Activated CD8-positive, alpha-beta memory T cell treated with anti-CD3 and anti-CD28 coated beads for 24 hours (primary cell): ENCODE data around the gene FAM47E.

Experiments used
- DNase-seq: peaks from one replicate; pipeline ENCODE4 v3.0.0-alpha.2; 2020

The FAM47E gene, protein sequence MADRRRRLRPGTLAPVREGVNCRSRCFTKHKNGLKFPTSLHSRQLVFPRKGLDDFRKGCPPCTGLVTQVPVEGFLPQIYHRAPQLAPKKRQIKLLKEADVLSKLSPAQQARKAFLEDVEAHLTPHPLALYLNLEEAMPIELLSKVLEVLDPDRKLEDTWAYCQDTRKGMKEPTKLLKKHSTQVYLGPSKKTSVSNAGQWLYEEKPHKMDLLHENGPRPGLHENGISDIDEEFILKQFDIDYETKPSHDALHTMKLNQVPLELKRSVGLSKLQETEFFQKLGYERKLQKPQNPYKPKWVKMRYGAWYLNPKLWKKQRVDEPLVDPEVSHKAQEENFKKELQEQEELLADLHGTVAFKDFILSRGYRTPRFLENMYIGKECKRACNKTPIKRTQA

DNA sequence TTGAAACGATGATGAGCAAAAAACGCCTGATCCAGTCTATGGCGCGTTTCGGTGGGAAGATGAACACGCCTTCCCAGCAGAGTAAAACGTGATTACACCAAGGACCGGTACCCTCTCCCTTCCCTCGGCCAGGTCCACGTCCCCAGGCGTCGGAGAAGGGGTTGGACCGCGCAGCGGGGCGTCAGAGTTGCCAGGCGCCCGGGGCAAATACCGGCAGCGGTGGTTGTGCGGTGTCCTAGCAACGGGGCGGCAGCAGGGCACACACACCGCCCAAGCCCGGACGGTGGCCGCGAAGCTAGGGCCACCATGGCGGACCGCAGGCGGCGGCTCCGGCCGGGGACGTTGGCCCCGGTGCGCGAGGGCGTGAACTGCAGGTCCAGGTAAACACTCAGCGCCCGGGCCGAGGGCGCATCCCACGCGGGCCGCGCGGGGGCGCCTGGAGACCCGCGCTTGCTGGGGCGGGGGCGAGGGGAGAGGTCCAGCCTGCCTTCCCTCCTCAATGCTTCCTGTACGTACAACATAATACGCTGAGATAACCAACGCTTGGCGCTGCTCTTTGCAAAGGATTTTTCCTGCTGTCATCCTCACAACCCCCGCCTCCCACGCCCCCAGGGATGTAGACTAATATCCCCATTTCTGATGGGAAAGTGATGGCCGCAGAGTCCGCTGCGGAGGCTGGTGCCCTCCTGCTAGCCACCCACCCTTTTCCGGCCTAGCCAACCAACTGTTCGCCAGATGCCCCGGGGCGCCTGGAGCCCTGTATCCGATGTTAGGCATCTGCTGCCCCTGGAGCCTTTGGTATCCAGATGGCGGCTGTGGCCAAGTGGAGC, at the start of gene FAM47E:
FAM47E (plus strand) TSS at position 281 of the 830 bp plus-strand sequence; CDS start at position 307, 26 bp downstream.
- peak; percentile 64 for DNase-seq

DNA sequence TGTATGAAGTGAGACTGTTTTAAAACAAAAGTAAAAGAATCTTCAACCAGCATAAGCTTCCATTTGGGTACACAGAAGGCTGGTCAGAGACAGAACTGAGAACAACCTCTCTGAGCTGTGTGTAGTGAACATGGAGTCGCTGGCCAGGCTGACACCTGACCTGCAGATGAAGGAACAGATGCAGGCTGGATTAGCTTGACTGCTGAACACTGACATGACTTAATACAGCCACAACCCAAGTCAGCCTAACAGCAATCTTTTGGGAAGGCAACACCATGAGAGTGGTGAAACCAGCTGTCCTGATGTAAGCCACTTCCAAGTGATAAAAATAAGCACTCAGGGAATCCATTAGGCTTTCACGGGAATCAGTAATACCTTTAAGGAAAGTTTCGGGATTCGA, 48.0 kb upstream of the FAM47E start:
- no peak for DNase-seq

DNA sequence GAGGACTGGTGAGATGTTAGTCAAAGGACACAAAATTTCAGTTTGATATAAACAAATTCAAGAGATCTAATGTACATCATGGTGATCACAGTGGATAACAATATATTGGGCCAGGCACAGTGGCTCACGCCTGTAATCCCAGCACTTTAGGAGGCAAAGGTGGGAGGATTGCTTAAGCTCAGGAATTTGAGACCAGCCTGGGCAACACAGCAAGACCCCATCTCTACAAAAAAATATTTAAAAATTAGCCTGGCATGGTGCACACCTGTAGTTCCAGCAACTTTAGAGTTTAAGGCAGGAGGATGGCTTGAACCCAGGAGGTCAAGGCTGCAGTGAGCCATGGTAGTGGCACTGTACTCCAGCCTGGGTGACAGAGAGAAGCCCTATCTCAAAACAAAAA, 46.6 kb upstream of the FAM47E start:
- no peak for DNase-seq

DNA sequence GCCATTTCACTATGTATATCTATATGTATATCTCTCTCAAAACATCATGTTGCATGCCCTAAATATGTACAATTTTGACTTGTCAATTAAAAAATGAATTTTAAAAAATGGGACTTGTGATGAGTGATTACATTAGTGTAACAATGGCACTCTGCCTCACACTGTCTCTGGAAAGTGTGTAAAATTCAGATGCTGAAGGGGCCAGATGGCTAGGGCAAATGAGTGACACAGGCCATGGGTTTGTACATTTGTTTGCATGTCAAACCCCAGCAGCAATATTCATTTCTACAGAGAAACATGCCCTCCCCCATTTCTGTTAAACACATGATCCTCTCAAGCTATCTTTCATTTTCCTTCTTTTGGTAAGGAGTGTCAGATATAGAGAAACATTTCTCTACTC, 46.0 kb upstream of the FAM47E start:
- no peak for DNase-seq

DNA sequence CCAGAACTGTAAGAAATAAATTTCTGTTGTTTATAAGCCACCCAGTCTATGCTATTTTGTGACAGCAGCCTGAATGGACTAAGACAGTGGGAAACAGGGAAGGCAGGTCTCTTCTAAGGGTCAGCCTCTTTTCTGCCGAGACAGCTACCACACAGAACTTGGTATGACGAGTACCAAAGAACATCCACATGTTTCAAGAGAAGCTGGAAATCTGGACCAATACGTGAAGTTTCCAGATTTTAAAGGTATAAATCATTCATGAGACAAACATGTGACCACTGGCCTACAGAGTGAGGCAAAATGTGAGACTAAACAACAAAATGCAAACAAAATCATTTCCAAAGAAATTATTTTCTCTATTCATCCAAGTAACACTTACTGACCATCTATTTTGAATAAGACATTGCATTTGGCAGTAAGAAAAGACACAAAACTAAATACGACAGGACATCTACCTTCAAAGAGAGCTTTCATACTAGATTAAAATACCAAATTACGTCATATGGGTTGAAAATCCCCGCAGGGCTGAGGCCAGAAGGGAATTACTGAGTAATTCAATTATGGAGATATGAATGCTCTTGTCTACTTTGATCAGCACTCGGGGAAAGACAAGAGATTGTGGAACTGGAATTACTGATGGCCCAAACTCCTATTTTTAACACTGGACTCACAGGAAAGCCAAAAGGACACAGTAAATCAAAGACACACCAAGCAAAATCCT, 45.1 kb upstream of the FAM47E start:
- DNase-seq, result no peak

DNA sequence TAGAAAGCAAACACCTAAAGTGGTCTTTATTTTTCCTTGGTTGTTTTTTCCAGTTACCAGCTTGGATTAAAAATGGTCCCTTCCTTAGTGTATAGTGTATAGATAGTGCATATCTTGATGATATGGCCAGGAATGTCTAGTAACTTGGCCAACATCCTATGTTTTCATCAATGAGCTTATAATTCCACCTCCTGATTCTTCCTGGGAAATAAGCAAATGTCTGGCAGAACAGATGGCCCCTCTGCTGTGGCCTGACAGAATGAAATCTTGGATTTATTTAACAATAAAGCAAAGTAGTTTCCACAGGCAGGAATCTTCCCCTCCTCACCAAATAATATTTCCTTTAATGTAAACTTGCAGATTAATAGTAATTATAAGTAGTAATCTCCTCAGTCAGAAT, 44.0 kb upstream of the FAM47E start:
- DNase-seq, result no peak

DNA sequence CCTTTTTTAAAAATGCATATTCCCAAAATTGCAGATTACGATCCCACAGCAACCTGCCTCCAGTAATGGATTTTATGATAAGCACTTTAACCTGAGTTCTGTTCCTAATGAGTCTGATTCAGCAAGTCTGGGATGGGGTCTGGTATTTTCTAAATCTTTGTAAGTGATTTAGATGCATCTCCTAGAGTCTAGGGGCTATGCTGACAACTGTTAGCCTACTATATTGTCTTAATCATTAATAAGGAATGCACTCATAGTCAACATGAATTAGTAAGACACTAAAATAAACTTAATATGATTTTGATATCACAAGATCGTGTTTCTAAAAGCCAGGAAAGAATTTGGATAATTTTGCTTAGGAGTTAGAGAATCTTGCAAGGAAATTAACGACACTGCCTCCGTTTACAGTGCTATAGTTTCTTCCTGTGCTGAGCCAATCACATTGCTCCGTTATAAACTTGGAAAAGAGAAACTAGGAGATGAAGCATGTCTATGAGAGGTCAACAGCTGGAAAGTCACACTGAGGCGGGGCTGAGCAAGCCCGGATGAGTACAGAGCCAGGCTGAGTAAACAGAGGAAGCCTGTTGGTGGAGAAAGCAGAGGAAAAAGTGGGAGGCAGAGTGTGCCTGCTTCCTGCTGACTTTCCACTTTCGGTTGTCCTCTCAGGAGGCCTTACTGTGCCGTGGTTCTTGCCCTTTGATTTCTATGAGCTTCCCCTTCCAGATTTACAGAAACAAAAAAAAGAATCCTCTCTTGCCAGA, 43.3 kb upstream of the FAM47E start:
- no peak for DNase-seq

DNA sequence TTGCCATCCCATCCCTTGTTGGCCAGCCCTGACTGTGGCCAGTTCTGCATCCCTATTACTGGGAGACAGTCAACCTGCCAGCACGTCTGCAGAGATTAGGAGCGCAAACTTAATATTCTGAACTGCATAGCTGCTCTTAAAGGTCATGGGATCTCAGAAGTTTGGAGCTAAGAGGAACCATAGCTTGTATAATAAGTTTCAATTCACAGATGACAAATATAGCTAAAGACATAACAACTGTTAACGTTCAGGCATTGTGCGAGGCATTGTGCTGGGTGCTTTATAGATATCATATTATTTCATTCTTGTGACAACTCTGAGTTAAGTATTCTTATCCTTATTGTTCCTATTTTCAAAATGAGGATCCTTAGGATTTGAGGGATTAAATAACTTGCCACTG, 41.6 kb upstream of the FAM47E start:
- DNase-seq, result no peak

DNA sequence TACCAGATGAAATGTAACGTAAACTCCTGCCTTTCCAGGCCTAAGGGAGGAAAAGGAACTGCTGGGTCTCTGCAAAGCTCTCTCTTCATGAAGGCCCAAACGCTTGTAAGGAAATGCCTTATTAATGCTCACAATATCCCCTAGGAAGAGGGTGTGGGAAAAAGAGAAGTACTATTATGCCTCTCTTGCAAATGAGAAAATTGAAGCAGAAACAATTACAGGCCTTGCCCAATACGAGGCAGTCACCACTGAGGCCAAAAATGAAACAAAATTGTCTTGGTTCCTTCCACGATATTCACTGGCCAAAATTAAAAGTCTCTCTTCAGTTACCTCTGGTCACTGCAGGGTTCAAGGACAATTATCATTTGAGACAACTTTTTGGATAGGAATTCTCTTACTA, 41.1 kb upstream of the FAM47E start:
- no peak for DNase-seq

DNA sequence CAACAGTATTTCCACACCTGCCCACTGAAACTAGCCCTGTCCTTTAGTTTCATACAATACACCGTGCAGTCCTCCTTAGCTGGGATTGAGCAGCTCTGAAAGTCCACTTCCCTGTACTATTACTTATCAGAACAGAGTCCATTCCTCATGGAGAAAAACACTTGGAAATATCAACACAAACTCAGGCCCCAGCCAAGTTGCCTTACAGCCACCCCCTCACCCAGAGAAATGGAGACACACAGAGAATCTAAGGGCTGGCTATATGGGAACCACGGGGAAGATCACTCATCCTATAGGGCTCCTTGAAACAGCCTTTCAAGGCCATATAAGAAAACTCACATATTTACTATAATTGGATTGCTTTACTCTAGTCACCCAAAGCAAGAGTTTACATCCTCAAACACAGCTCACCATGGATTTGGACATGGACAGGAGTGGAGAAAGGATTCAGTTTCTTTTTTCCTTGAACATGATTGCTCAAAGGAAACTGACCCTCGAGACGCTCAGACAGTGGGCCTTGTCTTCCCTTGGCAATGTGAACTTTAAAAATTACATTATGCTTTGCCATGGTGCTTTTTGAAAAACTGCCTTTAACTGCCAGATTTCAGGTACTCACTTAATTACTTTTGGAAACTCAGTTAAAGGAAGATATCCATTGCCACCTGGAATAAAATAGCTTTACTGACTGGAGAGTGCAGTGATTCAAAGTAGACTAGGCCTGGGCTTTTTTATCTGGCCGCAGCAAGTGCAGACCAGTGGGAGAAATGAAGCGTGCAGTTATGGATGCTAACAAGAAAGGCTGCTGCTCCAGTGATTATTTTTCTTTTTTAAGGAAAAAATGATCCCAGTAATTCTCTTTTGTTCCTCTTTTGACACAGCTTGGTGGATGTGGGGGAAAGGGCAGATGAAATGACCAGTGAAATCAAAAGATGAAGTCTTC, 39.5 kb upstream of the FAM47E start:
- no peak for DNase-seq

DNA sequence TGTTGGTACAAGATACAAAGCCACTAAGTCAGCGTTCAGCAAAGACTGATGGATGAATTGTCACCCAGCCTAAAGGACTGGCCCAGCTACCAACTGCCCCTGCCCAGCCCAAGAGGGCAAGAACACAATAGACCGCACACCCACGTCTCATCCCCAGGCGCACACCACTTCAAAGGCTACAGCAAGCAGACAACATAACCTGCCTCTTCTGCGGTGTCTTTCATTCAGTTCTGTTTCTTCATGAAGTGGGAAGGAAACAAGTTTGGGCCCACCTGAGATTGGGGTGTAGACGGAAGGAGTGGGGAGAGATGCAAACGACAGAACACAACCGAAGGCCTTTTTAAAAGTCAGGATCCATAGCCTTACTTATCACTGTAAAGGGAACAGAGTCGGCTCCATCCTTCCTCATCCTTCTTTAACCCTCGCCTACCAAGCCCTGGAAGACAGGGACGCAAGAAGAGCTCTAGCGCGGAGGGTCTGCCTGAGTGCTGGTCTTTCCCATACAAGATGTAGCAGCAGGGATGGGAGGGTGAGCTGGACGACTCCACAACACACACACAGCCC, 38.6 kb upstream of the FAM47E start:
- peak; percentile 68 for DNase-seq

DNA sequence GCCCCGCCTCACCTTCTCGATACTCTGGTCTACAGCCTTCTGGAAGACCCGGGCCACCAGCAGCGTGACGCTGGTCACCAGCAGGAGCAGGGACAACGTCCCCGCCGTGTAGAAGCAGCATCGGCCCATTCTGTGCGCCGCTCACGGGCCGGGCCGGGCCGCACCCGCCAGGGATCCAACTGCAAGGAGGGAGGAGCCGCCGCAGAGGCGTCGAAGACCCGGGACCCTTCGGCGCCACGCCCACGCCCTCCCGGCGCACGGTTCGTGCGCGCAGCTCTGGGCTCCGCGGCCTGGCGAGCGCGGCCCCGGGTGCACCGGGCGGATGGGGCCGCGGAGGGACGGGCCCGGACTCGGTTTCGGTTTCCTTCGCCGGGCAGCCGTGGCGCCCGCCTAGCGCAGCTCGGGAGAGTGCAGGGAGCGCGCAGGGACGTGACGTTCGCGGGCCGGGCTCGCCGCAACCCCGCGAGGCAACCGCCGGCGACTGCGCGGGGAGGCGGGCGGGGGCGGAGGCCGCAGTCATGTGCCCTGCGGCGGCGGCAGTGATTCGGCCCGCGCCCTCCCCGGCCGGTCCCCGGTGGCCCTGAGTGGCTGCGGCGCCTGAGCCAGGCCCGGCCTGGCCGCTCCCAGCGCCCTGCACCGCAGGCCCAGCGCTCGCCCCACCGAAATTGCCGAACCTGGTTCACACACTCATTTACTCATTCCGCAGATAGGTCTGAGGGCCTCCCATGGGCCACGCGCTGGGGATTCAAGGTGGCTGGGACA, 37.9 kb upstream of the FAM47E start, which contains the start of gene SCARB2:
SCARB2 (minus strand) TSS at position 410 of the 762 bp plus-strand sequence; CDS start at position 129, 281 bp downstream.
- peak; percentile 84 for DNase-seq

DNA sequence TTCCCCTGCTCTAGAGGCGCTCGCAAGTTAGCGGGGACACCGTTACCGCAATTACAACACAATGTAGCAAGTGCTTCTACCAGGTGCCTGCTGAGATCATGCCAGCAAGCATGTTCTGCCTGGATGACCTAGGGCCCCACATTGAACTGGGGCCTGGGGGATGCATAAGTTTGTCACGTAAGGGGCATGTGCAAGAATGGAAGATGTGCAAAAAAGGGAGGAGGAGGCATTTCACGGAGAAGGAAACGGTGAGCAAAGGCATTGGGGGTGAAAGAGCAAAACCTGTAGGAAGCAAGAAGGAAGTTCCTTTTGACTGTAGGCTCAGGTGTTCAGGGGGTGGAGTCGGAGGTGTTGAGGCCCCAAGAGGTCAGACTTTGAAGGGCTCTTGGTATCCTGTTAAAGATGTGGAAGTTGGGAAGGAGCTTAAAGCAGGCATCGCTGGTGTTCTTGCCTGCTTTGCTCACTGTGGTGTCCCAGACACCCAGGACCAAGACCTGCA, 37.3 kb upstream of the FAM47E start:
- DNase-seq, result no peak

DNA sequence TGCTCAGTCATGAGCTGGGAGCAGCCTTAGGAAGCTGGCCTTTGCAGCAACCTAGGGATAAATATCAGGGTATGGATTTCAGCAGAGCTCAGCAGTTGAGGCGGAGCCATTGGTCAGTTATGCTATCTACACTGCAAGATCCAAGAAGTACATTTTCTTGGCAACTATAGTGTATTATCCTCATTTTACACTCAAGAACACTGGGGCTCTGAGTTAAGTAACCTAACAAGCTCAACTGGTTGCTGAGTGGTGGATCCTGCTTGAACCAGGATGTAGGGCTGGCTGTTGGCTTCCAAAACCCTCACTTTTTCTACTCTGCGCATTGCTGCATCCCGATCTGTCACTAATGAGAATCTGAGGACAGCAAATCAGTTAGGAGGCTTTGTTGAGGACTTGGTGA, 36.4 kb upstream of the FAM47E start:
- DNase-seq, result no peak

DNA sequence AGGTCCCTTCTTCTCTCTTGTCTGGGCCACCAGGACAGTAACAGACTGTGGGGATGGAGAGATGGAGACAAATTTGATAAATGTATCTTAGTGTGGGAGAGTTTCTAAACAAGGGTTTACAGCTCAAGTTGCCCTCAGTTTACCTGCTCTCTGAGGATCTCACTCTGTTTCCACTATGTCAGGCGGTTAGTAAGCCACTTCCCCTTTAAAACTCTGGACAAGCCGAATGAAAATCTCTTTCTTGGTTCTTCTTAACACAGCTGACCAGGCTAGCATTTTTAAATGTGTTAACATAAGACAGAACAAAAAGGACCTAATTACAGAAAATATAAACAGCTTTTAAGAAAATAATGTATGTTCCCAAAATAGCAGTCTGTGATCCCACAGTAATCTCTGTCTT, 35.0 kb upstream of the FAM47E start:
- no peak for DNase-seq

DNA sequence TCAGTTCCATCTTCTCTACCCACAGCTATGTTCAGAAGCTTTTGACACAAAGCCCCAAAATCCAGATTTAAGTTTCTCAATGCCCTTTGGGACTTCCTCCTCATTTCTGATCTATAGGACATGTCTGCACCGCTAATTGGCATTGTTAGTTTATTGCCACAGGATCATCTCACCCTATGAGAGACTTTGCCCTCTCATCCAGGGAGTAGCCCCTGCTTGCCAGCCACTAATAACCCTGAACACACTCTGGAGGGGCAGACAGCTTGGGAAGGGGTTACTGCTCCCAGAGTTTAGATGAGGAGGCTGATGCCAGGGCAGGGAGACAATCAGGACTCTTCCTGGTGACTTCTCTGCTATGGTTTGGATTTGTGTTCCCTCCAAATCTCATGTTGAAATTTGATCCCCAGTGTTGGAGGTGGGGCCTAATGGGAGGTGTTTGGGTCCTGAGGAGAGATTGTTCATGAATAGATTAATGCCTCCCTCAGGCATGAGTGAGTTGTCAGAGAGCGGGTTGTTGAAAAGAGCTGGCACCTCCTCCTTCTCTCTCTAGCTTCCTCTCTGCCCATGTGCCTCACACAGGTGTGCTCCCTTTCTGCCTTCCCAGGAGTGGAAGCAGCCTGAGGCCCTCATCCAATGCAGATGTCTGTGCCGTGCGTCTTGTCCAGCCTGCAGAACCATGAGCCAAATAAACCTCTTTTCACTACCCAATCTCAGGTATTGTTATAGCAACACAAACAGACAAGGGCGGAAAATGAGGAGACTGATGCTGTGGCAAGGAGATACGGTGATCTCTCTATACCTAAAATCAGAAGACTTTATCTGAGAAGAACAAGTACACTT, 34.3 kb upstream of the FAM47E start:
- DNase-seq, result no peak

DNA sequence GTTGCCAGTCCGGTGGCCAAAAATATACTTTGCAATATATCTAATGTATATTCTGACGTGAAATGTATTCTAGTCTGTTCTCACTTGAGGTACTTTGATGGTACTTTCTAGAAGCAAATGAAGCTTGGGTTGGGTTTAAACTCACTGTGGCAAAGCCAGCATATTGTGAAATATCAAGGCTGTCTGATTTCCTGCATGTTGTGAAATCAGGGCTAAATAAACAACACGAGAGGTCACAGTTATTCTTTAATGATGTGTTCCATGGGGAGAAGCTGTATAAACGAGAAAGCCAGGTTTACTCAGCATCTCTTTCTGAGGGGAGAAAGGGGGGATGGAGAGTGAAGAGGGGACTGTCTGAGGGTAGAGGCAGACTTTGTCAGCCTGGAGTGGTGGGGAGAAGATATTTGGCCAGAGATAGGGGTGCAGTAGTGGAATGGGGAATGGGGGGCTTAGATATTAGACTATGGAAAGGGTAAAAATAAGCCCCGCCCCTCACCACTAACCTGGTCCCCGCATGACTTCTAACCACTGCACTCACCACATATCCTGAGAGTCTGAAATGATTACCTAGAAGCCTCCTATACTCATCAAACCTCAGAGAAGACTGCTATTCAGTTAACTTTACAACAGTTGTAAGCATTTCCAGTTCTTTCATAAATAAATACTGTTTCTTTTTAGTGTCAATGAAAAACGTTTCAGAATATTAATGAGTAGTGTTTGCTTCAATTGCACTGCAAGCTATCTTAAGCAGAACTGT, 32.0 kb upstream of the FAM47E start:
- no peak for DNase-seq

DNA sequence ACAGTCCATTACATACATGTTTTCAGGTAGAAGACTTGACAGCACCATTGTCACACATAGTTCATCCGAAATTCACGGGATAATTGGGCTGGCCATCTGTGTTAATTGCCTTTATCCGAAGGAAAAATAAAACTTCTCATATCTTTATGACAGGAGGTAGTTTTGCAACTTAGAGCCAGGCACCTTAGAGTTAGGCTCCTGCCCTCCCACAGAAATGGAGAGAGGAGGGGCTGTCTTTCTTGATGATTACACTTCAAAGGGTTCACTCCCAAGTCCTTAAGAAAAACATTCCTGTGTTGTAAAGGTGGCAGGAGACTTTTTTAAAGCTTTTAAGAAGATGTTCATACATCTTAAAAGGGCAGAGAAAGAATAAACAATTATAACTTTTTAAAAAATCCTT, 27.4 kb upstream of the FAM47E start:
- no peak for DNase-seq
